AG10803 (cell line): ENCODE results near the gene PSORS1C1.
A peak's percentile ranks its signal among the peaks of the same experiment; 100 is the strongest.

Experiments
- DNase-seq: peaks from one replicate; pipeline ENCODE4 v3.0.0; 2010; ENCODE audit warnings: low read depth
- H3K4me3 ChIP-seq: 2 replicates; pipeline ENCODE4 v1.5.1; 2011; ENCODE audit warnings: mild to moderate bottlenecking, low read length, control low read depth
- TF ChIP-seq, protein P1 (sequence below): conservative IDR thresholded peaks from 2 replicates; pipeline ENCODE4 v1.5.1; 2011; ENCODE audit warnings: mild to moderate bottlenecking, low read length, control low read depth, inconsistent platforms

Gene PSORS1C1

DNA sequence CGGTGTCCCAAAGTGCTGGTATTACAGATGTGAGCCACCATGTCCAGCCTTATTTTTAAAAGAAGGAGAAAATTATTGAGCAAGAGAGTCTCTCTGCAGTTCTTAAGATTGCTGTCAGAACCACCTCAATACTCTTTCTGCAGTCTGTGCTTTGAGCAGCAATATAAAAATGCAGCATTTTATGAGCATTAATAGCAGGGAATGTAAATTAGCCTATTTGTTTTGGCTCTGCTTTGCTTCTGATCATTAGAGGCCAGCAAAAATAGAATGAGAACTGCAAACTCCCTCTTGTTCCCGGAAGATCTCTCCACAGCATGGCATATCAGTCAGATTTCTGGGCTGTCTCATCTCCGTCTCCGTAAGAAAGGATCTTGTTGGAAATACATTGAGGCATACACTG is 38.0 kb upstream of the PSORS1C1 start:
- TF ChIP-seq, protein P1, sequence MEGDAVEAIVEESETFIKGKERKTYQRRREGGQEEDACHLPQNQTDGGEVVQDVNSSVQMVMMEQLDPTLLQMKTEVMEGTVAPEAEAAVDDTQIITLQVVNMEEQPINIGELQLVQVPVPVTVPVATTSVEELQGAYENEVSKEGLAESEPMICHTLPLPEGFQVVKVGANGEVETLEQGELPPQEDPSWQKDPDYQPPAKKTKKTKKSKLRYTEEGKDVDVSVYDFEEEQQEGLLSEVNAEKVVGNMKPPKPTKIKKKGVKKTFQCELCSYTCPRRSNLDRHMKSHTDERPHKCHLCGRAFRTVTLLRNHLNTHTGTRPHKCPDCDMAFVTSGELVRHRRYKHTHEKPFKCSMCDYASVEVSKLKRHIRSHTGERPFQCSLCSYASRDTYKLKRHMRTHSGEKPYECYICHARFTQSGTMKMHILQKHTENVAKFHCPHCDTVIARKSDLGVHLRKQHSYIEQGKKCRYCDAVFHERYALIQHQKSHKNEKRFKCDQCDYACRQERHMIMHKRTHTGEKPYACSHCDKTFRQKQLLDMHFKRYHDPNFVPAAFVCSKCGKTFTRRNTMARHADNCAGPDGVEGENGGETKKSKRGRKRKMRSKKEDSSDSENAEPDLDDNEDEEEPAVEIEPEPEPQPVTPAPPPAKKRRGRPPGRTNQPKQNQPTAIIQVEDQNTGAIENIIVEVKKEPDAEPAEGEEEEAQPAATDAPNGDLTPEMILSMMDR = no peak
- H3K4me3 ChIP-seq = no peak overlapping the region
- DNase-seq = no peak

DNA sequence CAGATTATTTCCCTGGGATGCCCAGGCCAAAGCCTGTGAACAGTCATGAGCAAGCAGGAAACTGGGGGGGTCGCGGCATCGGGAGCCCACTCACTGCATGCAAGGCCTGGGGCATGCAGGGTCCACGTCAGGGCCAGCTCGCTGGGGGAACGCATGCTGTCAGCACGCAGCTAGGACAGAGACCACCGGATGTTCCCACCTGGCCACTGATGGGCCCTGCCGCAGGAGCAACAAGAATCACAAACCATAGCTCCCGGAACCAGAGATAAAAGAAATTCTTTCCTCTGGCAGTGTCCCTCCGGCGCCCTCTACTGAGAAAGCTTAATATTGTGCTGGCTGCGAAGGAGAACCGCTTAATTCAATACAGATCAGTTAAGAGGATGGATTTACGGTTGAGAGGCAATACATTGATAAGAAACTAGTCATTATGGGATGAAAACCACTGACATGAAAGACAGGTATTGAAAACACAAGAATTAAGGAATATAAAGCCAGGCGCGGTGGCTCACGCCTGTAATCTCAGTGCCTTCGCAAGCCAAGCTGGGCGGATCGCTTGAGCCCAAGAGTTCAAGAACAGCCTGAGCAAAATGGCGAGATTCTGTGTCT is 34.8 kb upstream of the PSORS1C1 start:
- peak; percentile 58 for DNase-seq
- TF ChIP-seq, protein P1 = peak; percentile 84
- no peak overlapping the region for H3K4me3 ChIP-seq

DNA sequence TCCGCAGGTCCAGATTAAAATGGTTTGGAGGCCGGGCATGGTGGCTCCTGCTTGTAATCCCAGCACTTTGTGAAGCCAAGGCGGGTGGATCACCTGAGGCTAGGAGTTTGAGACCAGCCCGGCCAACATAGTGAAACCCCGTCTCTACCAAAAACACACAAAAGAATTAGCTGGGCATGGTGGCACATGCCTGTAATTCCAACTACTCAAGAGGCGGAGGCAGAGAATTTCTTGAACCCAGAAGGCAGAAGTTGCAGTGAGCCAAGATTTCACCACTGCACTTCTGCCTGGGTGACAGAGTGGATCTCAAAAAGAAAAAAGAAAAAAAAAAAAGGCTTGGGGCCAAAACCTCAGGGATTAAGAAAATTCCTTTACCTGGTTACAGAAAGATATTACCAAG is 32.7 kb upstream of the PSORS1C1 start:
- TF ChIP-seq, protein P1 = no peak
- no peak for DNase-seq
- H3K4me3 ChIP-seq = no peak overlapping the region

DNA sequence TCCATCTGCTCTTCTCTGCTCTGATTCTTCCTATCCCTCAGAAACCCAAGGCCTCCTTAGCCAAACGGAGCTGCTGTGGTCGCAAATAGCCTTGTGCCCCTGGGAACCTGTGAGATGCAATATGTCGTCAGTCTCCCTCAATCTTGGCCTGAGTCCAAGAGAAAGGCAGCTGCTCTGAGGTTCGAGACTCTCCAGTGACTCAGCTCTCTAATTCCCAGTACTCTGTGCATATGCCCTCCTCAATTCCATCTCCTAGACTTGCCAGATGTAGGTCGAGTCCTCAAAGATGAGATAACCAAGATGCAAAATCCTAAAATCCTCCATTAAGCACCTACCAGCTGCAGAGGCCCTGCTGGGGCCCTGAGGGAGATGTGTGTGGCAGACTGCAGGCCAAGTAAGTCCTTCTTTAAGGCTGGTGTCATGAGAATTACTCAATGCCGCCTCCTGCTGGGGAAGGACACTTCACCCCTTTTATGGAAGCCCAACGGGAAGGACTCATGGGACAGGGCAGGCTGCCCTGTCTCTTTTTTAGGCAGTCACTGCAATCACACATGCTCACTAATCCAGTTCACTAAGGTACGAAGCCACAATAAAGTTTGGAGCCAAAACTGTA is 30.8 kb upstream of the PSORS1C1 start:
- H3K4me3 ChIP-seq = no peak overlapping the region
- TF ChIP-seq, protein P1 = peak; percentile 44
- DNase-seq = peak; percentile 74

DNA sequence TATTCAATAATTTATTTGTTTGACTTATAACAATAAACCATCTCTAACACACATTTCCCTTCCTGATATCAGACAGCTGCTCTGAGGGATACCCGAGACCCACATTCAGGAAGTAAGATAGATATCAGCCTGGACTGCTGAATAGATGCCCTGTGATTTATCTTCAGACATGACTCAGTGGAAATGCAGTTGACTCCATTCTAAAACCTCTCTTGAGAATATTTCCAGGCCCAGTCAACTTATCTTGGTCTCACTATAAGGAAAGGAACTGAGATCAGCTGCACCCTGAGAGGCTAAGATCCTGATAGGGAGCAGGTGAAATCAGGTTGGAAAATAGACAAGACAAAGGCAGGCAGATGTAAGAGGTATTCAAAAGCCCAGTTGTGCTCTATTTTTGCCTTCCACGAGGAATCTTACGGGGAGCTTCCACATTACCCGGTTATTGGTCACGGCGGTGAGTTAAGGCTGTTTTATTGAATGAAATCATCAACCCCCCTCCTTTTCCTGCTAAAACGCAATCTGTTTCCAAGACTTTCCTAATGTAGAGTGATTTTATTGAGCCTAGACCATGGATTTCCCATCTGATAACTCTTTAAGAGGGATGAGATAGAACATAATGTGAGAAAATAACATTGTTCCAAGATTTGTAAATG is 27.7 kb upstream of the PSORS1C1 start:
- no peak overlapping the region for H3K4me3 ChIP-seq
- DNase-seq = peak; percentile 49
- TF ChIP-seq, protein P1 = no peak

DNA sequence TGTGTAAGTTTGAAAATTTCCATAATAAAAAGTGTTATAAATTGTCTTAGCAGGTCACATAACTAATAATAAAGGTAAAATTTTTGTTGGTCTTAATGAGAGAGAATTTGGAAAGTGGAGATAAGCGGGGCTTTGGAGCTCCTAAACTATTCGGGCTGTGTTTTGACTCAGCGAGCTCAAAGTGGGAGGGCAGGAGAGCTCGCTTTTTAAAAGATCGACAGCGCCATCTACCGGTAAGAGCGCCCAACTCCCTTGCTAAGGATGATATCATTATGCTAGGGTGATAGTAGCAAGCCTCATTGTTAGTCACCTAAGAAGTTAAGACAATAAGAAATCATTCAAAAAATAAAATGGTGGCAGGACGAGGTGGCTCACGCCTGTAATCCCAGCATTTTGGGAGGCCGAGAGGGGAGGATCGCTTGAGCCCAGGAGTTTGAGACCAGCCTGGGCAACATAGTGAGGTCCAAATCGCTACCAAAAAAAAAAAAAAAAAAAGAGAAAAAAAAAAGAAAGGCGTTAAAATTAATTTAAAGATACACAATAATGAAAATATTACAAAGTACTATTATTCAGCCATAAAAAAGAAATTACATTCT is 27.0 kb upstream of the PSORS1C1 start:
- TF ChIP-seq, protein P1 = peak; percentile 78
- DNase-seq = peak; percentile 81
- no peak overlapping the region for H3K4me3 ChIP-seq
